ENCODE results near the gene ELP1. TPM values are rescaled to one million over a fixed set of nuclear protein-coding genes. Genes with fewer than 3 reads are reported as not detected.

The ELP1 gene
- total and polyA plus RNA-seq, 2 of the 4 experiments (the other 2 are of a cell fraction), result 20.0 to 43.2 TPM

GRCh38 chr9:108903420-108904103 lies 30.4 kb downstream of the ELP1 start:
- Histone ChIP-seq H2AK5ac (ENCODE audit: low read depth, low read length) (no peak overlapping the region), H2BK15ac (ENCODE audit: low read depth, low read length) (no peak overlapping the region), H3K79me1 (ENCODE audit: low read depth in 1 of 2, low read length in 2 of 2) (no peaks in the 10 kb centered on the region), H2AFZ (replicated peaks; ENCODE audit: low read length, poor library complexity) (no peak overlapping the region), H2BK20ac (ENCODE audit: low read depth, low read length) (no peak overlapping the region), H3K27me3 (ENCODE audit: control insufficient read depth, insufficient read depth, low read length) (no peaks in the 10 kb centered on the region), H3K4ac (ENCODE audit: low read depth, low read length) (no peak overlapping the region), H3K27ac (ENCODE audit: insufficient read depth, low read length) (no peak overlapping the region), H3K36me3 (ENCODE audit: control insufficient read depth, insufficient read depth, low read length) (peaks cover 39% of the 10 kb centered on the region), H2AK9ac (replicated peaks; ENCODE audit: low read depth, low read length, poor library complexity) (no peak overlapping the region), H3K9me1 (ENCODE audit: insufficient read depth, low read length) (no peaks in the 10 kb centered on the region), H3K4me2 (ENCODE audit: low read depth, low read length) (no peak overlapping the region), H4K91ac (ENCODE audit: insufficient read depth, low read depth, low read length) (no peak overlapping the region), H3K4me1 (ENCODE audit: control insufficient read depth, insufficient read depth, low read length) (no peaks in the 10 kb centered on the region), H3K9me3 (ENCODE audit: control insufficient read depth, insufficient read depth, low read length) (no peaks in the 10 kb centered on the region), H3K18ac (ENCODE audit: low read depth, low read length) (no peak overlapping the region), H3K56ac (ENCODE audit: extremely low read depth, insufficient read depth, low read length) (no peak overlapping the region), H3K23ac (ENCODE audit: low read depth, low read length) (no peak overlapping the region), H2BK120ac (ENCODE audit: low read depth, low read length) (no peak overlapping the region), H4K5ac (ENCODE audit: low read depth, low read length) (no peak overlapping the region), H4K8ac (ENCODE audit: low read depth in 2 of 2, low read length in 2 of 2) (no peak overlapping the region), H2BK5ac (ENCODE audit: low read depth, low read length, poor library complexity, severe bottlenecking) (no peak overlapping the region), H3K4me3 (ENCODE audit: insufficient read depth, low read depth, low read length) (no peak overlapping the region), H3K14ac (replicated peaks; ENCODE audit: low read depth, low read length) (no peak overlapping the region), H3K9ac (ENCODE audit: low read depth, low read length) (no peak overlapping the region), H4K20me1 (ENCODE audit: insufficient read depth, low read length) (no peaks in the 10 kb centered on the region)
- TF ChIP-seq NFE2L2 (IDR thresholded peaks at IDR 0.05; ENCODE audit: low read depth, low read length) (no peak), ELK1 (IDR thresholded peaks at IDR 0.05; ENCODE audit: borderline replicate concordance, low read depth, low read length) (no peak), USF2 (IDR thresholded peaks at IDR 0.05; ENCODE audit: low read depth, low read length) (no peak), FOS (IDR thresholded peaks at IDR 0.05; ENCODE audit: low read depth, low read length) (no peak), MAZ (IDR thresholded peaks at IDR 0.05; ENCODE audit: borderline replicate concordance, low read depth, low read length) (no peak), CTCF (conservative IDR thresholded peaks at IDR 0.05; ENCODE audit: low read depth, low read length) (no peak), RCOR1 (IDR thresholded peaks at IDR 0.05; ENCODE audit: insufficient replicate concordance, low read length) (no peak), RFX5 (IDR thresholded peaks at IDR 0.05; ENCODE audit: low read depth, low read length) (no peak), SMC3 (IDR thresholded peaks at IDR 0.05; ENCODE audit: low read depth, low read length) (no peak), POLR2A (IDR thresholded peaks at IDR 0.05; ENCODE audit: low read depth, low read length) (no peak), MAFK (IDR thresholded peaks at IDR 0.05; ENCODE audit: low read depth, low read length) (no peak), CEBPB (IDR thresholded peaks at IDR 0.05; ENCODE audit: low read depth, low read length) (no peak), MXI1 (IDR thresholded peaks at IDR 0.05; ENCODE audit: borderline replicate concordance, low read depth, low read length) (no peak), BHLHE40 (IDR thresholded peaks at IDR 0.05; ENCODE audit: low read depth, low read length) (no peak), CHD1 (IDR thresholded peaks at IDR 0.05; ENCODE audit: low read depth, low read length) (no peak), RAD21 (IDR thresholded peaks at IDR 0.05; ENCODE audit: low read length) (no peak)
- WGBS, 2 experiments (ENCODE audit: extremely low coverage in 2 of 2, insufficient read length in 1 of 2), result no CpG with 5 or more reads among the region's 2 CpGs
- peak; percentile 44; the same call in 1 of the 2 replicates for ATAC-seq (ENCODE audit: low read depth)
- dilution Hi-C loops (cut with HindIII; ENCODE audit: low sequenced_read_pairs, unreplicated experiment) (no loop called here), intact Hi-C loops (cut with micrococcal nuclease) (no loop called here), in situ Hi-C loops (cut with MboI; ENCODE audit: low sequenced_read_pairs) (no loop called here)
- POLR2A ChIA-PET (ENCODE audit: unreplicated experiment), result no interaction called here
- no TSS peak for BruUV-seq (replicated peaks)
- CTCF ChIA-PET, result no interaction called here
- DNase-seq, result peak; percentile 56
